T follicular helper cell (primary cell): ENCODE measurements around the gene SFXN5.

Experiments
- DNase-seq: peaks from one replicate; pipeline ENCODE4 v3.0.0-alpha.2; 2020; ENCODE audit warnings: low read depth

Gene SFXN5

GRCh38 chr2:72994282-72994990 is 77.1 kb downstream of the SFXN5 start:
- DNase-seq: no peak

GRCh38 chr2:72993933-72994280 is 77.6 kb downstream of the SFXN5 start:
- no peak for DNase-seq

GRCh38 chr2:72993147-72993932 is 78.2 kb downstream of the SFXN5 start:
- peak; percentile 24 for DNase-seq

- DNase-seq: no peak
Measured at GRCh38 chr2:72992734-72993102, 78.8 kb downstream of the SFXN5 start.

GRCh38 chr2:72991980-72992733 is 79.4 kb downstream of the SFXN5 start:
- DNase-seq: no peak

GRCh38 chr2:72991439-72991725 is 80.1 kb downstream of the SFXN5 start:
- DNase-seq: no peak

- DNase-seq: no peak
Measured at GRCh38 chr2:72990695-72991438, 80.6 kb downstream of the SFXN5 start.

GRCh38 chr2:72989770-72990556 is 81.5 kb downstream of the SFXN5 start:
- no peak for DNase-seq

- DNase-seq: no peak
Measured at GRCh38 chr2:72988726-72989273, 82.7 kb downstream of the SFXN5 start.

GRCh38 chr2:72988041-72988440 is 83.5 kb downstream of the SFXN5 start:
- DNase-seq: no peak

GRCh38 chr2:72985891-72986683 is 85.4 kb downstream of the SFXN5 start:
- no peak for DNase-seq

GRCh38 chr2:72985136-72985535 is 86.4 kb downstream of the SFXN5 start:
- DNase-seq: no peak

- no peak for DNase-seq
Measured at GRCh38 chr2:72984172-72984671, 87.3 kb downstream of the SFXN5 start.

- DNase-seq: no peak
Measured at GRCh38 chr2:72983500-72984161, 87.9 kb downstream of the SFXN5 start.

- DNase-seq: no peak
Measured at GRCh38 chr2:72982781-72983499, 88.6 kb downstream of the SFXN5 start.

GRCh38 chr2:72982219-72982618 is 89.3 kb downstream of the SFXN5 start:
- no peak for DNase-seq

- DNase-seq: no peak
Measured at GRCh38 chr2:72981536-72981935, 90.0 kb downstream of the SFXN5 start.

GRCh38 chr2:72980535-72981217 is 90.8 kb downstream of the SFXN5 start:
- no peak for DNase-seq
